Myometrial cell (primary cell): Measurements from ENCODE around the gene BOLA2. TPM values are rescaled to one million over a fixed set of nuclear protein-coding genes. Genes with fewer than 3 reads are reported as not detected.

Source experiments
- total RNA-seq: library from RNA; depleted of rRNA; stranded (reverse); fragments of >200 nt; gene quantifications from 2 replicates; pipeline ENCODE4 v1.2.3, GENCODE V29; 2015

BOLA2 gene
- total RNA-seq = 9.9 and 18.7 TPM in 2 replicates

DNA sequence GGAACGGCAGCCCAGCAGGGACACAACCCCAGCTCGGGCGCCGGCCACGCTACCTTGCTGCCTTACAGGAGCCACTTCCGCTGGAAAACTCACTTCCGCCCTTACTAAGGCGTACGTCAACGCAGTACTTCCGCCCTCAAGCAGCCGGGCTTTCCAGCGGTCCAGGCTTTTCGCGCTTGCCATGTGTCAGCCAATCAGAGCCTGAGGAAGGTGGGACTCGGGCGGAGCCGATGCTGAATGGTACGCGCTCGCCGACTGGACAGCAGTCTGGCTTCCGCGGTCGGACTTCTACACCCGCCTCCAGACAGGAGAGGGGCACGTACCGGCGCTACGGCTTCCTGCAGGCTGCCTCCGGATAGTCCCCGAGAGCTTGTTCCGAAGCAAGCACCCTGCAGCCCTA is at the start of gene BOLA2, which contains the start of gene SLX1B:
Gene BOLA2, minus strand, starts transcription at position 83 of the 400 bp plus-strand sequence. CDS start 98 bp downstream, outside the sequence.
Gene SLX1B, plus strand, starts transcription at position 265 of the 400 bp plus-strand sequence.

DNA sequence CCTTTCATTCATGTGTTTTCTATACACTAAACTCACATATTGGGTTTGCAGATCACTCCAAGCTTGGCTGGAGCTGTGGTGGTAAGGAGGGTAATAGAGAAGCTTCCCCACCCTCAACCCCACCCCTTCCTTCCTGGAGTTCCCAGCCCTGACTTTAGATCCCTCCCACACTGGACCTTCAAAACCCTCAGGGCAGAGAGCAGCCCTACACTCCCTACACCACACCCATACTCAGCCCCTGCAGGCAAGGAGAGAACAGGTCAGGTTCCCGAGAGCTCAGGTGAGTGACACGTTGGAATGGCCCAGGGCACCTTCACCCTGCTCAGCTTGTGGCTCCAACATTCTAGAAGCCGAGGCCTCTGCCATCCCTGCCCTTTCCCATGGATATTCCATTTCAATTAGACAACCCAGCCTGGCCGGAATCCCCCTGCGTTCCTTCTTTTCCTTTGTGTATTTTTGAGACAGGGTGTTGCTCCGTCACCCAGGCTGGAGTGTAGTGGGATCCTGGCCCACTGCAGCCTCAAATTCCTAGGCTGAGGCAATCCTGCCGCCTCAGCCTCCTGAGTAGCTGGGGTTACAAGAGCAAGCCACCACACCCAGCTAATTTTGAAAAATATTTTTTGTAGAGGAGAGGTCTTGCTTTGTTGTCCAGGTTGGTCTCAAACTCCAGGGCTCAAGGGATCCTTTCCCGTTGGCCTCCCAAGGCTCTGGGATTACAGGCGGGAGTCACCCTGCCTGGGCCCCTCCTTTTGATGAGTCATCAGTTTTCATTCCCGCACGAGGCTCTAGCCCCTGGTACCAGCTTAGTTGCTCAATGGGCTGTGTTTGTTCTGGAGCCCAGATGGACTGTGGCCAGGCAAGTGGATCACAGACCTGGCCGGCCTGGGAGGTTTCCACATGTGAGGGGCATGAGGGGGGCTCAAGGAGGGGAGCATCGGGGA is 5.8 kb upstream of the BOLA2 start, which contains the start of gene SULT1A4:
Gene SULT1A4, plus strand, starts transcription at position 208 of the 941 bp plus-strand sequence. CDS start 1,473 bp downstream, outside the sequence.

Other genes with a start within 250 kb of the BOLA2 start
- under 0.01 and 0.29 TPM in 2 replicates for gene NPIPB11, start 47.6 kb downstream of the BOLA2 start, total RNA-seq
- 16.4 and 29.1 TPM in 2 replicates for gene SLX1B, start 182 bp upstream of the BOLA2 start, total RNA-seq
- gene SULT1A4, start 5.6 kb upstream of the BOLA2 start, total RNA-seq = 3.0 and 9.2 TPM in 2 replicates
- 5.5 and 7.2 TPM in 2 replicates for gene NPIPB12, start 52.1 kb upstream of the BOLA2 start, total RNA-seq
- gene SPN, start 208.9 kb upstream of the BOLA2 start, total RNA-seq = not detected in 2 replicates
- 219 and 276 TPM in 2 replicates for gene QPRT, start 224.8 kb upstream of the BOLA2 start, total RNA-seq